ENCODE data around the gene JAKMIP3.

Gene JAKMIP3

GRCh38 chr10:132111121-132111731 is 45.5 kb downstream of the JAKMIP3 start:
- no peak for DNase-seq (ENCODE audit: low read depth in 3 of 3)

GRCh38 chr10:132111871-132112341 is 46.2 kb downstream of the JAKMIP3 start:
- DNase-seq (ENCODE audit: low read depth in 3 of 3): no peak

GRCh38 chr10:132112611-132113010 is 46.9 kb downstream of the JAKMIP3 start:
- no peak for DNase-seq (ENCODE audit: low read depth in 3 of 3)

GRCh38 chr10:132113206-132113605 is 47.5 kb downstream of the JAKMIP3 start:
- DNase-seq (ENCODE audit: low read depth in 3 of 3): no peak

- no peak for DNase-seq (ENCODE audit: low read depth in 3 of 3)
Observed at GRCh38 chr10:132113766-132114365, 48.1 kb downstream of the JAKMIP3 start.

- DNase-seq (ENCODE audit: low read depth in 3 of 3): no peak
Observed at GRCh38 chr10:132114953-132115520, 49.3 kb downstream of the JAKMIP3 start.
